ENCODE results near the gene SLC35E2B. TPM values are rescaled to one million over a fixed set of nuclear protein-coding genes. Genes with fewer than 3 reads are reported as not detected.
A peak's percentile ranks its signal among the peaks of the same experiment; 100 is the strongest.

The SLC35E2B gene
- total RNA-seq, 1 experiment from 2014 or later = 24.9 TPM

- Histone ChIP-seq H3K4me2 (ENCODE audit: low read depth, low read length, poor library complexity, severe bottlenecking) (peak overlapping the region; percentile 100), H3K79me2 (ENCODE audit: low read length) (peaks cover 14% of the 10 kb centered on the region; the same call in 1 of the 2 replicates), H3K4me1 (ENCODE audit: low read length) (peaks cover 23% of the 10 kb centered on the region), H2AFZ (ENCODE audit: low read length) (no peak overlapping the region), H3K4me3 (ENCODE audit: low read length) (no peak overlapping the region), H3K36me3 (ENCODE audit: insufficient read depth, low read length) (no peaks in the 10 kb centered on the region), H3K27me3 (ENCODE audit: low read length) (no peaks in the 10 kb centered on the region), H3K9me3 (ENCODE audit: low read length) (no peaks in the 10 kb centered on the region), H3K27ac (ENCODE audit: low read length) (no peak overlapping the region), H4K20me1 (ENCODE audit: insufficient read depth, low read depth, low read length) (peaks cover 19% of the 10 kb centered on the region), H3K9me2 (replicated peaks; ENCODE audit: insufficient read depth, low read length) (no peaks in the 10 kb centered on the region), H3K9ac (ENCODE audit: low read length) (no peak overlapping the region)
- no peak for DNase-seq
Observed at GRCh38 chr1:1613509-1614082, 79.0 kb downstream of the SLC35E2B start.

GRCh38 chr1:1612104-1612400, 80.5 kb downstream of the SLC35E2B start:
- Histone ChIP-seq H3K27ac (ENCODE audit: low read length) (no peak overlapping the region), H4K20me1 (ENCODE audit: insufficient read depth, low read depth, low read length) (peaks cover 19% of the 10 kb centered on the region), H3K4me1 (ENCODE audit: low read length) (peaks cover 20% of the 10 kb centered on the region), H3K27me3 (ENCODE audit: low read length) (no peaks in the 10 kb centered on the region), H3K4me2 (ENCODE audit: low read depth, low read length, poor library complexity, severe bottlenecking) (no peak overlapping the region), H3K36me3 (ENCODE audit: insufficient read depth, low read length) (no peaks in the 10 kb centered on the region), H2AFZ (ENCODE audit: low read length) (no peak overlapping the region), H3K79me2 (ENCODE audit: low read length) (peaks cover 14% of the 10 kb centered on the region; the same call in 1 of the 2 replicates), H3K9me3 (ENCODE audit: low read length) (no peaks in the 10 kb centered on the region), H3K9ac (ENCODE audit: low read length) (no peak overlapping the region), H3K9me2 (replicated peaks; ENCODE audit: insufficient read depth, low read length) (no peaks in the 10 kb centered on the region), H3K4me3 (ENCODE audit: low read length) (no peak overlapping the region)
- DNase-seq = no peak

GRCh38 chr1:1610796-1611195, 81.8 kb downstream of the SLC35E2B start:
- Histone ChIP-seq H2AFZ (ENCODE audit: low read length) (no peak overlapping the region), H3K9me3 (ENCODE audit: low read length) (no peaks in the 10 kb centered on the region), H3K4me1 (ENCODE audit: low read length) (peaks cover 11% of the 10 kb centered on the region), H4K20me1 (ENCODE audit: insufficient read depth, low read depth, low read length) (peaks cover 11% of the 10 kb centered on the region; the same call in 1 of the 2 replicates), H3K27me3 (ENCODE audit: low read length) (no peaks in the 10 kb centered on the region), H3K27ac (ENCODE audit: low read length) (no peak overlapping the region), H3K4me3 (ENCODE audit: low read length) (no peak overlapping the region), H3K36me3 (ENCODE audit: insufficient read depth, low read length) (no peaks in the 10 kb centered on the region), H3K9me2 (replicated peaks; ENCODE audit: insufficient read depth, low read length) (no peaks in the 10 kb centered on the region), H3K4me2 (ENCODE audit: low read depth, low read length, poor library complexity, severe bottlenecking) (no peak overlapping the region), H3K9ac (ENCODE audit: low read length) (no peak overlapping the region), H3K79me2 (ENCODE audit: low read length) (peaks cover 7% of the 10 kb centered on the region; the same call in 1 of the 2 replicates)
- no peak for DNase-seq

- peaks cover 11% of the 10 kb centered on the region for H3K4me1 ChIP-seq (ENCODE audit: low read length)
- no peak overlapping the region for H3K27ac ChIP-seq (ENCODE audit: low read length)
- H3K4me3 ChIP-seq (ENCODE audit: low read length) = no peak overlapping the region
- H3K9me2 ChIP-seq (replicated peaks; ENCODE audit: insufficient read depth, low read length) = no peaks in the 10 kb centered on the region
- no peak overlapping the region for H3K9ac ChIP-seq (ENCODE audit: low read length)
- DNase-seq = no peak
- H3K36me3 ChIP-seq (ENCODE audit: insufficient read depth, low read length) = no peaks in the 10 kb centered on the region
- no peaks in the 10 kb centered on the region for H3K9me3 ChIP-seq (ENCODE audit: low read length)
- no peak overlapping the region for H2AFZ ChIP-seq (ENCODE audit: low read length)
- no peak overlapping the region for H3K4me2 ChIP-seq (ENCODE audit: low read depth, low read length, poor library complexity, severe bottlenecking)
- H4K20me1 ChIP-seq (ENCODE audit: insufficient read depth, low read depth, low read length) = peaks cover 11% of the 10 kb centered on the region; the same call in 1 of the 2 replicates
- H3K79me2 ChIP-seq (ENCODE audit: low read length) = peaks cover 7% of the 10 kb centered on the region; the same call in 1 of the 2 replicates
- H3K27me3 ChIP-seq (ENCODE audit: low read length) = no peaks in the 10 kb centered on the region
Observed at GRCh38 chr1:1609822-1610485, 82.6 kb downstream of the SLC35E2B start.

Other genes starting within 250 kb of the SLC35E2B start
- gene ATAD3C, start 243.1 kb downstream of the SLC35E2B start, total RNA-seq (2014; rRNA removed; shearing (Covaris generic); ENCODE audit: low replicate concordance) = 0.51 TPM in 1 of 2 replicates, not detected in the other
- 13.9 and 37.2 TPM in 2 replicates for gene ATAD3B, start 221.0 kb downstream of the SLC35E2B start, total RNA-seq (2014; rRNA removed; shearing (Covaris generic); ENCODE audit: low replicate concordance)
- 12.5 and 52.1 TPM in 2 replicates for gene ATAD3A, start 180.6 kb downstream of the SLC35E2B start, total RNA-seq (2014; rRNA removed; shearing (Covaris generic); ENCODE audit: low replicate concordance)
- gene TMEM240, start 152.2 kb downstream of the SLC35E2B start, total RNA-seq (2014; rRNA removed; shearing (Covaris generic); ENCODE audit: low replicate concordance) = 2.6 TPM in 1 of 2 replicates, not detected in the other
- 70.9 and 80.6 TPM in 2 replicates for gene SSU72, start 117.9 kb downstream of the SLC35E2B start, total RNA-seq (2014; rRNA removed; shearing (Covaris generic); ENCODE audit: low replicate concordance)
- gene FNDC10, start 92.7 kb downstream of the SLC35E2B start, total RNA-seq (2014; rRNA removed; shearing (Covaris generic); ENCODE audit: low replicate concordance) = 0.14 TPM in 1 of 2 replicates, not detected in the other
- 24.8 and 54.3 TPM in 2 replicates for gene MIB2, start 77.3 kb downstream of the SLC35E2B start, total RNA-seq (2014; rRNA removed; shearing (Covaris generic); ENCODE audit: low replicate concordance)
- gene MMP23B, start 60.6 kb downstream of the SLC35E2B start, total RNA-seq (2014; rRNA removed; shearing (Covaris generic); ENCODE audit: low replicate concordance) = 1.3 and 2.7 TPM in 2 replicates
- 11.4 and 16.1 TPM in 2 replicates for gene CDK11B, start 33.8 kb downstream of the SLC35E2B start, total RNA-seq (2014; rRNA removed; shearing (Covaris generic); ENCODE audit: low replicate concordance)
- gene CDK11A, start 31.6 kb upstream of the SLC35E2B start, total RNA-seq (2014; rRNA removed; shearing (Covaris generic); ENCODE audit: low replicate concordance) = 26.2 and 39.6 TPM in 2 replicates
- 44.3 and 80.3 TPM in 2 replicates for gene NADK, start 85.7 kb upstream of the SLC35E2B start, total RNA-seq (2014; rRNA removed; shearing (Covaris generic); ENCODE audit: low replicate concordance)
- 65.7 and 93.7 TPM in 2 replicates for gene GNB1, start 198.3 kb upstream of the SLC35E2B start, total RNA-seq (2014; rRNA removed; shearing (Covaris generic); ENCODE audit: low replicate concordance)
- 0.32 TPM in 1 of 2 replicates, not detected in the other for gene CALML6, start 222.5 kb upstream of the SLC35E2B start, total RNA-seq (2014; rRNA removed; shearing (Covaris generic); ENCODE audit: low replicate concordance)
- gene TMEM52, start 226.5 kb upstream of the SLC35E2B start, total RNA-seq (2014; rRNA removed; shearing (Covaris generic); ENCODE audit: low replicate concordance) = not detected in 2 replicates